Ascending aorta (tissue), 2 donors: ENCODE measurements around the gene C19orf67. TPM values are rescaled to one million over a fixed set of nuclear protein-coding genes. Genes with fewer than 3 reads are reported as not detected.
A peak's percentile ranks its signal among the peaks of the same experiment; 100 is the strongest.
"Not testable (repeated sequence)": the region's sequence is repeated elsewhere in the genome, so short reads cannot be mapped to it uniquely, and the experiment has no call there.

Source experiments
- DNase-seq, 2 donors: peaks; one replicate each; pipeline ENCODE4 v3.0.0-alpha.2; 2019; ENCODE audit warnings: low spot score in 2 of 2
- H3K27ac ChIP-seq, 2 donors: fragments of 200-600 bp; sonication (generic); one replicate each; pipeline ENCODE4 v1.5.1; 2016 to 2017; ENCODE audit warnings: mild to moderate bottlenecking in 1 of 2
- H3K27me3 ChIP-seq: fragments of 200-600 bp; sonication (generic); one replicate; pipeline ENCODE4 v1.5.1; 2017
- H3K36me3 ChIP-seq, 2 donors: fragments of 200-600 bp; sonication (generic); one replicate each; pipeline ENCODE4 v1.5.1; 2016
- H3K4me1 ChIP-seq, 2 donors: fragments of 200-600 bp; sonication (generic); one replicate each; pipeline ENCODE4 v1.5.1; 2016 to 2017; ENCODE audit warnings: mild to moderate bottlenecking in 1 of 2
- H3K4me3 ChIP-seq, 2 donors: fragments of 200-600 bp; sonication (generic); one replicate each; pipeline ENCODE4 v1.5.1; 2016 to 2017; ENCODE audit warnings: mild to moderate bottlenecking in 1 of 2
- H3K9me3 ChIP-seq, 2 donors: fragments of 200-600 bp; sonication (generic); one replicate each; pipeline ENCODE4 v1.5.1; 2016
- intact Hi-C: fragments of 100-400 bp; cut with DNase I; formaldehyde crosslinking; loops from one replicate; pipeline ENCODE4 v1.15.1; 2023
- total RNA-seq: library from RNA; depleted of rRNA; stranded (reverse); fragments of >200 nt; gene quantifications from one replicate; pipeline ENCODE4 v1.1.0, GENCODE V29; 2016
- TF ChIP-seq, protein P1 (sequence below), 3 experiments: fragments of 200-600 bp in 2 of 3; fragments of 450-650 bp in 1 of 3; sonication (generic) in 2 of 3; IDR thresholded peaks; one replicate each; pipeline ENCODE4 v1.5.1; 2016 to 2019; ENCODE audit warnings: antibody characterized with exemption in 3 of 3, mild to moderate bottlenecking in 1 of 3, moderate library complexity in 1 of 3

C19orf67 gene
- total RNA-seq, 1 donor from 2014 or later, result not detected

DNA sequence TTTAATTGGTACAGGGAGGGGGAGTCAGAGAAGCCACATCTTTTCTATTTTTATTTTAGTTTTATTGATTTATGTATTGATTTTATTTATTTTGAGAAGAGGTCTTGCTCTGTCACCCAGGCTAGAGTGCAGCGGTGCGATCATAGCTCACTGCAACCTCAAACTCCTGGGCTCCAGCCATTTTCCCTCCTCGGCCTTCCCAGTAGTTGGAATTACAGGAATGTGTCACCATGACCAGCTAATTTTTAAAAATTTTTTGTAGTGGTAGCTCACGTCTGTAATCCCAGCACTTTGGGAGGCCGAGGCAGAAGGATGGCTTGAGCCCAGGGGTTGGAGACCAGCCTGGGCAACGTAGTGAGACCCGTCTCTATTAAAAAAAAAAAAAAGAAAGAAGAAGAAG is 49.9 kb downstream of the C19orf67 start:
- H3K36me3 ChIP-seq, result no peaks in the 10 kb centered on the region
- no peaks in the 10 kb centered on the region for H3K27me3 ChIP-seq
- TF ChIP-seq, protein P1, sequence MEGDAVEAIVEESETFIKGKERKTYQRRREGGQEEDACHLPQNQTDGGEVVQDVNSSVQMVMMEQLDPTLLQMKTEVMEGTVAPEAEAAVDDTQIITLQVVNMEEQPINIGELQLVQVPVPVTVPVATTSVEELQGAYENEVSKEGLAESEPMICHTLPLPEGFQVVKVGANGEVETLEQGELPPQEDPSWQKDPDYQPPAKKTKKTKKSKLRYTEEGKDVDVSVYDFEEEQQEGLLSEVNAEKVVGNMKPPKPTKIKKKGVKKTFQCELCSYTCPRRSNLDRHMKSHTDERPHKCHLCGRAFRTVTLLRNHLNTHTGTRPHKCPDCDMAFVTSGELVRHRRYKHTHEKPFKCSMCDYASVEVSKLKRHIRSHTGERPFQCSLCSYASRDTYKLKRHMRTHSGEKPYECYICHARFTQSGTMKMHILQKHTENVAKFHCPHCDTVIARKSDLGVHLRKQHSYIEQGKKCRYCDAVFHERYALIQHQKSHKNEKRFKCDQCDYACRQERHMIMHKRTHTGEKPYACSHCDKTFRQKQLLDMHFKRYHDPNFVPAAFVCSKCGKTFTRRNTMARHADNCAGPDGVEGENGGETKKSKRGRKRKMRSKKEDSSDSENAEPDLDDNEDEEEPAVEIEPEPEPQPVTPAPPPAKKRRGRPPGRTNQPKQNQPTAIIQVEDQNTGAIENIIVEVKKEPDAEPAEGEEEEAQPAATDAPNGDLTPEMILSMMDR (IDR thresholded peaks at IDR 0.05), result no peak
- H3K9me3 ChIP-seq, result no peaks in the 10 kb centered on the region
- H3K4me1 ChIP-seq, result peaks cover 0 to 7% of the 10 kb centered on the region in 2 donors
- no peak for DNase-seq
- intact Hi-C loops, result no loop called here
- no peak overlapping the region for H3K4me3 ChIP-seq
- H3K27ac ChIP-seq, result no peak overlapping the region

DNA sequence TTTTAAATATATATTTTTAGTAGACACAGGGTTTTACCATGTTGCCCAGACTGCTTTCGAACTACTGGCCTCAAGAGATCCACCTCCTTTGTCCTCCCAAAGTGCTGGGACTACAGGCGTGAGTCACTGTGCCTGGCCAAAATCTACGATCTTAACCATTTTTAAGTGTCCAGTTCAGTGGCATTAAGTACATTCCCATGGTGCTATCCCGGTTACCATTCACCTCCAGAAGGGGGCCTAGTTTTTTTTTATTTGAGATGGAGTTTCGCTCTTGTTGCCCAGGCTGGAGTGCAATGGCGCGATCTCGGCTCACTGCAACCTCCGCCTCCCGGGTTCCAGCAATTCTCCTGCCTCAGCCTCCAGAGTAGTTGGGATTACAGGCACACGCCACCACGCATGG is 50.4 kb downstream of the C19orf67 start:
- H3K9me3 ChIP-seq, intact Hi-C loops, DNase-seq, H3K27ac ChIP-seq, H3K4me3 ChIP-seq, H3K27me3 ChIP-seq, H3K36me3 ChIP-seq, H3K4me1 ChIP-seq: not testable (repeated sequence)

DNA sequence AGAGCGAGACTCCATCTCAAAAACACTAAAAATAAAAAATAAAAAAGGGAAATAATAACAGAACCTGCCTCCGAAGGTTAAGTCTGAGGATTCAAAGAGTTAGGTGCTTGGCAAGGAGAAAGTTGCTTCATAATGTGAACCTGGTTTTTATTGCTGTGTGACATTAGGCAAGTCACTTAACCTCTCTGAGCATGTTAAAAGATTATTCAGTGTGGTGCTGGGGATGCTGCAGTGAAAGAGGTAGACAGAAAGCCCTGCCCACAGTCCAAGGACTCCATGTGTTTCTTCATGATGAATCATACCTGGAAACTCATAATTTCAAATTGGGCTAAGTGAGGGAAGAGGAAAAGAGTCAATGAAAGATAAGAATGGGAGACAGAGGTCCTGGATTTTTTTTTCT is 51.6 kb downstream of the C19orf67 start:
- Histone ChIP-seq H3K27ac (no peak overlapping the region), H3K9me3 (no peaks in the 10 kb centered on the region), H3K36me3 (no peaks in the 10 kb centered on the region), H3K27me3 (no peaks in the 10 kb centered on the region), H3K4me3 (no peak overlapping the region), H3K4me1 (peaks cover 0 to 7% of the 10 kb centered on the region in 2 donors)
- TF ChIP-seq, protein P1 (IDR thresholded peaks at IDR 0.05), result no peak
- no peak for DNase-seq
- intact Hi-C loops, result no loop called here

DNA sequence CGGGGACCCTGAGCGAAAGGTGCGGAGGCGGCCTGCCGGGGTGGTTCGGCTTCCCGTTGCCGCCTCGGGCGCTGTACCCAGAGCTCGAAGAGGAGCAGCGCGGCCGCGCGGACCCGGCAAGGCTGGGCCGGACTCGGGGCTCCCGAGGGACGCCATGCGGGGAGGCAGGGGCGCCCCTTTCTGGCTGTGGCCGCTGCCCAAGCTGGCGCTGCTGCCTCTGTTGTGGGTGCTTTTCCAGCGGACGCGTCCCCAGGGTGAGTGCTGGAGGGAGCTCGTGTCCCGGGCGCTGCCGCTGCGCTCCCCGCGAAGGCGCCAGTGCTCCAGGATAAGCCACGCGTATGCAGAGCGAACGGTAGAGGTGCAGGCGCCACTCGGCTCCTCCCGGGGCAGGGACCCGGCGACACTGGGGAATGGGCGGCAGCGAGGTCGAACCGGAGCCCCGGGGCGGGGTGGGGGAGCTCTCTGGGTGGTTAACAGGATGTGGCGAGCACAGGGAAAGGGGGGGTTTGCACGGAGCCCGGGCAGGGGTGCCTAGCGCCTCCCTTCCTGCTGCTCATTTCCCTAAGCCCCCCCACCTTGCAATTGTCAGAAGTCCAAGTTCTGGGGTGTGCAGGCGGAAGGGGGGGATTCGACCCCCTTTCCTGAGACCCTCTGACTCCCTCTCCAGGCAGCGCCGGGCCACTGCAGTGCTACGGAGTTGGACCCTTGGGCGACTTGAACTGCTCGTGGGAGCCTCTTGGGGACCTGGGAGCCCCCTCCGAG is 53.7 kb downstream of the C19orf67 start, which contains the start of gene IL27RA:
TSS of gene IL27RA (plus strand) at position 44 of the 762 bp plus-strand sequence. CDS start at position 155, 111 bp downstream.
- peak in 1 of 2 donors; percentile 72 for DNase-seq

More for the DNA sequence above, 53.7 kb downstream of the C19orf67 start, which contains the start of gene IL27RA:
- H3K4me1 ChIP-seq, result peaks cover 0 to 7% of the 10 kb centered on the region in 2 donors
- no peaks in the 10 kb centered on the region for H3K36me3 ChIP-seq
- peak within 1 kb of the TSS; percentile 50 to 71 for H3K4me3 ChIP-seq
- intact Hi-C loops, result no loop called here
- H3K27me3 ChIP-seq, result no peaks in the 10 kb centered on the region
- H3K27ac ChIP-seq, result peak within 1 kb of the TSS in 1 of 2 donors; percentile 38
- no peaks in the 10 kb centered on the region for H3K9me3 ChIP-seq
- TF ChIP-seq, protein P1 (IDR thresholded peaks at IDR 0.05), result peak in 2 of 3 experiments; percentile 36 to 51

Other genes starting within 250 kb of the C19orf67 start
- not detected for gene NANOS3, start 208.6 kb downstream of the C19orf67 start, total RNA-seq
- gene BRME1, start 179.7 kb downstream of the C19orf67 start, total RNA-seq, result not detected
- 128 TPM for gene CC2D1A, start 179.6 kb downstream of the C19orf67 start, total RNA-seq
- gene PODNL1, start 147.4 kb downstream of the C19orf67 start, total RNA-seq, result 12.9 TPM
- 35.0 TPM for gene DCAF15, start 133.3 kb downstream of the C19orf67 start, total RNA-seq
- gene RFX1, start 79.5 kb downstream of the C19orf67 start, total RNA-seq, result 3.3 TPM
- gene RLN3, start 57.6 kb downstream of the C19orf67 start, total RNA-seq, result not detected
- 4.2 TPM for gene IL27RA, start 54.0 kb downstream of the C19orf67 start, total RNA-seq
- 1.7 TPM for gene PALM3, start 23.7 kb downstream of the C19orf67 start, total RNA-seq
- 6.0 TPM for gene MISP3, start 13.0 kb downstream of the C19orf67 start, total RNA-seq
- gene SAMD1, start 5.0 kb upstream of the C19orf67 start, total RNA-seq, result 9.4 TPM
- gene PRKACA, start 32.0 kb upstream of the C19orf67 start, total RNA-seq, result 92.6 TPM
- gene ASF1B, start 50.8 kb upstream of the C19orf67 start, total RNA-seq, result 7.8 TPM
- 26.0 TPM for gene ADGRL1, start 120.4 kb upstream of the C19orf67 start, total RNA-seq